ENCODE measurements around the gene STK33.

- TF ChIP-seq CTCF (IDR thresholded peaks at IDR 0.05) = no peak
- TF ChIP-seq POLR2AphosphoS5 (IDR thresholded peaks at IDR 0.05; ENCODE audit: low read depth, low read length) = no peak
- TF ChIP-seq NFIC (IDR thresholded peaks at IDR 0.05; ENCODE audit: borderline replicate concordance) = no peak
Observed at GRCh38 chr11:8357891-8358566, 236.0 kb downstream of the STK33 start.
